ENCODE results near the gene BATF. TPM values are rescaled to one million over a fixed set of nuclear protein-coding genes. Genes with fewer than 3 reads are reported as not detected.

BATF gene
- total and polyA plus RNA-seq, 4 donors = 0.27 to 2.6 (median 0.65) TPM

DNA sequence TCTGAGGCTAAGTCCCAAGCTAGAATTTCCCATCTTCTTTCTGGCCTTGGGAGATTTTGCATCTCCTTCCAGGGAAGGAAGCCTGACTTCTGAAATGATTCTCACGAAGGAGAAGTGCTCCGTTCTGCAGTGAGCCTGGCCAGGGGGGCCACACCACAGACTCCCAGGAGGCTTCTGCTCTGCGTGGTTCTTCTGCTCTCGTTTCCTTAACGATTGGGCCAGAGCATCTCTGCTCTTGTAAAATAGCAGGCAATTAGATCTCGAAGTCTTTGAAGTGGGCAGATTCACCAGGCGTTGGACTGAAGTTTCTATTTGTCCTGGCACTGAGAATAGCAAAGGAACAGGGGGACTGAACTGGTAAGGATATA lies 6.7 kb upstream of the BATF start:
- WGBS (ENCODE audit: insufficient coverage) = 40% methylated on average over 6 of the region's 7 CpGs
- Histone ChIP-seq H3K27me3 (ENCODE audit: control insufficient read depth, insufficient read depth, low read length) (no peaks in the 10 kb centered on the region), H3K36me3 (ENCODE audit: control insufficient read depth, insufficient read depth, low read length) (no peaks in the 10 kb centered on the region), H3K4me1 (ENCODE audit: control insufficient read depth, insufficient read depth, low read length) (peaks cover 11% of the 10 kb centered on the region), H3K9me3 (ENCODE audit: control insufficient read depth, insufficient read depth, low read length) (peaks cover 4% of the 10 kb centered on the region), H3K4me3 (ENCODE audit: low read depth, low read length) (no peak overlapping the region), H3K27ac (ENCODE audit: low read depth, low read length) (no peak overlapping the region)
- peak in 1 of 6 donors; percentile 1 for DNase-seq (ENCODE audit: low read depth in 4 of 6, low spot score in 6 of 6)

- no peak for DNase-seq (ENCODE audit: low read depth in 4 of 6, low spot score in 6 of 6)
- Histone ChIP-seq H3K4me3 (ENCODE audit: low read depth, low read length) (no peak overlapping the region), H3K9me3 (ENCODE audit: control insufficient read depth, insufficient read depth, low read length) (no peaks in the 10 kb centered on the region), H3K27ac (ENCODE audit: low read depth, low read length) (no peak overlapping the region), H3K27me3 (ENCODE audit: control insufficient read depth, insufficient read depth, low read length) (no peaks in the 10 kb centered on the region), H3K36me3 (ENCODE audit: control insufficient read depth, insufficient read depth, low read length) (no peaks in the 10 kb centered on the region), H3K4me1 (ENCODE audit: control insufficient read depth, insufficient read depth, low read length) (peaks cover 11% of the 10 kb centered on the region)
- no CpG with 5 or more reads among the region's 4 CpGs for WGBS (ENCODE audit: insufficient coverage)
Measured at GRCh38 chr14:75518625-75519024, 3.6 kb upstream of the BATF start.

GRCh38 chr14:75519394-75519793 lies 2.9 kb upstream of the BATF start:
- Histone ChIP-seq H3K27ac (ENCODE audit: low read depth, low read length) (no peak overlapping the region), H3K4me1 (ENCODE audit: control insufficient read depth, insufficient read depth, low read length) (peaks cover 11% of the 10 kb centered on the region), H3K9me3 (ENCODE audit: control insufficient read depth, insufficient read depth, low read length) (no peaks in the 10 kb centered on the region), H3K27me3 (ENCODE audit: control insufficient read depth, insufficient read depth, low read length) (no peaks in the 10 kb centered on the region), H3K36me3 (ENCODE audit: control insufficient read depth, insufficient read depth, low read length) (no peaks in the 10 kb centered on the region), H3K4me3 (ENCODE audit: low read depth, low read length) (no peak overlapping the region)
- no CpG with 5 or more reads among the region's 4 CpGs for WGBS (ENCODE audit: insufficient coverage)
- no peak for DNase-seq (ENCODE audit: low read depth in 4 of 6, low spot score in 6 of 6)

- no peak for DNase-seq (ENCODE audit: low read depth in 4 of 6, low spot score in 6 of 6)
- whole genome bisulfite sequencing (ENCODE audit: insufficient coverage) = 90% methylated on average over 4 of the region's 11 CpGs
- peaks cover 7% of the 10 kb centered on the region for H3K4me1 ChIP-seq (ENCODE audit: control insufficient read depth, insufficient read depth, low read length)
Measured at GRCh38 chr14:75519826-75520728, 2.2 kb upstream of the BATF start.

DNA sequence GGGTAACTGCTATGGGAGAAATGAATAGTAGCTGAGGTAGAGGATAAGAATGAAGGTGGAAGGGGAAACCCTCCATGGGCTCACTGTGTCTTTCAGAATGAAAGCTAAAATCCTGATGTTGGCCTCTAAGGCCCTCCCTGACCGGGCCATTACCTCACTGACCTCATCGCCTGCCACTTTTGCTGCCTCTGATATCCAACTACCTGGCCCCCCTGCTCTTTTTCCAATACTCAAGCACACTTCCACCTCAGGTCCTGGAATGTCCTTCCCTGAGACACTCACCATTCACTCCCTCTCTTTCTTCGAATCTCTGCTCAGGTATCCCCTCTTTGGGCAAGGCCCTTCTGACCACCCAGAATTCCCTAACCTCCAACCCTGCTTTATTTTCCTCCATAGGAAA lies 1.4 kb upstream of the BATF start:
- no peak overlapping the region for H3K27ac ChIP-seq (ENCODE audit: low read depth, low read length)
- H3K9me3 ChIP-seq (ENCODE audit: control insufficient read depth, insufficient read depth, low read length) = no peaks in the 10 kb centered on the region
- no peaks in the 10 kb centered on the region for H3K36me3 ChIP-seq (ENCODE audit: control insufficient read depth, insufficient read depth, low read length)
- H3K27me3 ChIP-seq (ENCODE audit: control insufficient read depth, insufficient read depth, low read length) = no peaks in the 10 kb centered on the region
- 95% methylated on average over 2 of the region's 3 CpGs for WGBS (ENCODE audit: insufficient coverage)
- H3K4me1 ChIP-seq (ENCODE audit: control insufficient read depth, insufficient read depth, low read length) = no peaks in the 10 kb centered on the region
- no peak for DNase-seq (ENCODE audit: low read depth in 4 of 6, low spot score in 6 of 6)
- H3K4me3 ChIP-seq (ENCODE audit: low read depth, low read length) = no peak overlapping the region

More at GRCh38 chr14:75519826-75520728, 2.2 kb upstream of the BATF start:
- Histone ChIP-seq H3K4me3 (ENCODE audit: low read depth, low read length) (no peak overlapping the region), H3K36me3 (ENCODE audit: control insufficient read depth, insufficient read depth, low read length) (no peaks in the 10 kb centered on the region), H3K27me3 (ENCODE audit: control insufficient read depth, insufficient read depth, low read length) (no peaks in the 10 kb centered on the region), H3K27ac (ENCODE audit: low read depth, low read length) (no peak overlapping the region), H3K9me3 (ENCODE audit: control insufficient read depth, insufficient read depth, low read length) (no peaks in the 10 kb centered on the region)

DNA sequence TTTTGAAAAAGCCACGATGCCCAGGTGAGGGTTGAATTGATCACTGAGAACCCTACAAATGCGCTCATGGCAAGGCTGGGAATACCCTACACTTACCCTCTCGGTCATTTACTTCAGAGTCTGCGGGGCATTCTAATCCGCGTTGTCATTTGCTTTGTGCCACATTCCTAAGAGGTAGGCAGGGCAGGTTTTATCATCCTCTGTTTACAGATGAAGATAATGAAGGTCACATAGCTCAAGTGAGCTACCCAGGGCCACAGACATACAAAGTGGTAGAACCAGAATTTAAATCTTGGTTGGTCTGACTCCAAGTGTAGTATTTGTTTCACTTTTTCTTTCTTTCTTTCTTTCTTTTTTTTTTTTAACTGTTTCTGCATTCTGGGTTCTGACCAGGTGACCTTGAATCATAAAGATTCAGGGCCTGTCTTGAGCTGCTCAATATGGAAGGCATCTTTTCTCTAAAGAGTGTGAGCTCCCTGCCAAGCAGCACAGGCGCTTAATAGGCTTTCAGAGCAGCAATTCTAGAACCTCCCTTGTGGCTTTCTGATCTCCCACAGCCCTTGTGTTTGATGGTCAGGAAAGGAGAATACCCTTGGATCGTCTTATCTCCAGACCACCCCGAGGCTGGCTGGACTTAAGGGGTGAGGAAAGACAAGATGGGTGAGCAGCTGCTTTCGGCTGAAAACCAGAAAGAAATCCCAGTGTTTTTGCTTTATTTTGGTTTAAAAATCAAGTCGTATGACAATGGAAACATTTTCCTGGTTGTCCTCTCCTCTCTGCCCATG lies 662 bp upstream of the BATF start:
- Histone ChIP-seq H3K36me3 (ENCODE audit: control insufficient read depth, insufficient read depth, low read length) (no peaks in the 10 kb centered on the region), H3K9me3 (ENCODE audit: control insufficient read depth, insufficient read depth, low read length) (no peaks in the 10 kb centered on the region), H3K4me3 (ENCODE audit: low read depth, low read length) (no peak overlapping the region), H3K4me1 (ENCODE audit: control insufficient read depth, insufficient read depth, low read length) (no peaks in the 10 kb centered on the region), H3K27me3 (ENCODE audit: control insufficient read depth, insufficient read depth, low read length) (no peaks in the 10 kb centered on the region), H3K27ac (ENCODE audit: low read depth, low read length) (no peak overlapping the region)
- WGBS (ENCODE audit: insufficient coverage) = 76% methylated on average over 7 of the region's 11 CpGs
- no peak for DNase-seq (ENCODE audit: low read depth in 4 of 6, low spot score in 6 of 6)

DNA sequence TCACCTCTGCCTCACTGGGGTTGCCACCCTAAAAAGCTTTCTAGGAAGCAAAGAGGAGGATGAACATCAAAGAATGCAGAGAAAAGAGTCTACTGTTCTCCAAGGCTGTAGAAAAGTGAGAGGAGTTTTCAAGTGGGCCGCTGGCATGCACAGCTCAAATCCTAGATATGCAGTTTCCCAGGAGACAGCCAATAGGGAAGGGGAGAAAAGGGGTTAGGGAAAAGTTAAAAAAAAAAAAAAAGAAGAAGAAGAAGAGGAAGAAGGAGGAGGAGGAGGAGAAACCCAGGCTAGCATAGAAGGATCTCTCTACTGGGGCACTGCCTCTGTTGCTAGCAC lies 682 bp downstream of the BATF start:
- no peak for DNase-seq (ENCODE audit: low read depth in 4 of 6, low spot score in 6 of 6)
- H3K27ac ChIP-seq (ENCODE audit: low read depth, low read length) = no peak overlapping the region
- no peaks in the 10 kb centered on the region for H3K27me3 ChIP-seq (ENCODE audit: control insufficient read depth, insufficient read depth, low read length)
- no peaks in the 10 kb centered on the region for H3K4me1 ChIP-seq (ENCODE audit: control insufficient read depth, insufficient read depth, low read length)
- no peaks in the 10 kb centered on the region for H3K9me3 ChIP-seq (ENCODE audit: control insufficient read depth, insufficient read depth, low read length)
- no peaks in the 10 kb centered on the region for H3K36me3 ChIP-seq (ENCODE audit: control insufficient read depth, insufficient read depth, low read length)
- WGBS (ENCODE audit: insufficient coverage) = 53% methylated on average over 1 of the region's 1 CpG
- no peak overlapping the region for H3K4me3 ChIP-seq (ENCODE audit: low read depth, low read length)

GRCh38 chr14:75523771-75524171 lies 1.5 kb downstream of the BATF start:
- no peaks in the 10 kb centered on the region for H3K36me3 ChIP-seq (ENCODE audit: control insufficient read depth, insufficient read depth, low read length)
- WGBS (ENCODE audit: insufficient coverage) = 91% methylated on average over 2 of the region's 3 CpGs
- no peaks in the 10 kb centered on the region for H3K4me1 ChIP-seq (ENCODE audit: control insufficient read depth, insufficient read depth, low read length)
- H3K9me3 ChIP-seq (ENCODE audit: control insufficient read depth, insufficient read depth, low read length) = no peaks in the 10 kb centered on the region
- no peak overlapping the region for H3K4me3 ChIP-seq (ENCODE audit: low read depth, low read length)
- H3K27me3 ChIP-seq (ENCODE audit: control insufficient read depth, insufficient read depth, low read length) = no peaks in the 10 kb centered on the region
- H3K27ac ChIP-seq (ENCODE audit: low read depth, low read length) = no peak overlapping the region
- DNase-seq (ENCODE audit: low read depth in 4 of 6, low spot score in 6 of 6) = no peak

DNA sequence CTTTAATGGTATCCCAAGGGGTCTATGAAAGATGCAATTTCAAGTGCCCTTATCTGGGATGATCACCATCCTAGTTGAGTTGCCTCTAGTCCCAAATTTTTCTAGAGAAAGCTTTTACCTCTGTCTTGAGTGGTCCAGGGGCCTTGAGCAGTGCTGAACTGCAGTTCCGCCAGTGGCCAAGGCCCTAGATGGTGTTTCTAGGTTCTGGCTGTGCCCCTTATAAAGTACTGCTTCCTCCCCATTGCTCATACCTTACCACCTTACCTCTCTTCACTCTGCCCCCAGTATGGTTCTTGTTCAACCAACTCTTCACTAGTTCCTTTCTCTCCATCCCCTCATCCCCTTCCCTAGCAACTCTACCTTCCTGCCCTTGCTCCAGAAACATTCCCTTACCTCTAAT lies 3.7 kb downstream of the BATF start:
- H3K36me3 ChIP-seq (ENCODE audit: control insufficient read depth, insufficient read depth, low read length) = no peaks in the 10 kb centered on the region
- H3K4me1 ChIP-seq (ENCODE audit: control insufficient read depth, insufficient read depth, low read length) = no peaks in the 10 kb centered on the region
- WGBS (ENCODE audit: insufficient coverage) = 100% methylated on average over 1 of the region's 1 CpG
- no peak for DNase-seq (ENCODE audit: low read depth in 4 of 6, low spot score in 6 of 6)
- H3K27me3 ChIP-seq (ENCODE audit: control insufficient read depth, insufficient read depth, low read length) = no peaks in the 10 kb centered on the region
- H3K27ac ChIP-seq (ENCODE audit: low read depth, low read length) = no peak overlapping the region
- no peaks in the 10 kb centered on the region for H3K9me3 ChIP-seq (ENCODE audit: control insufficient read depth, insufficient read depth, low read length)
- H3K4me3 ChIP-seq (ENCODE audit: low read depth, low read length) = no peak overlapping the region
